HG02970 (cell line): Measurements from ENCODE around the gene SLC5A11.
"Not testable (repeated sequence)": the region's sequence is repeated elsewhere in the genome, so short reads cannot be mapped to it uniquely, and the experiment has no call there.

ENCODE experiments used
- ATAC-seq: cut with Tn5 transposase; IDR thresholded peaks from one replicate; pipeline ENCODE4 v1.9.1; 2021; ENCODE audit warnings: mild to moderate bottlenecking, moderate library complexity, moderate number of reproducible peaks; ENCODE audit not compliant: unreplicated experiment, low FRiP score

SLC5A11 gene

DNA sequence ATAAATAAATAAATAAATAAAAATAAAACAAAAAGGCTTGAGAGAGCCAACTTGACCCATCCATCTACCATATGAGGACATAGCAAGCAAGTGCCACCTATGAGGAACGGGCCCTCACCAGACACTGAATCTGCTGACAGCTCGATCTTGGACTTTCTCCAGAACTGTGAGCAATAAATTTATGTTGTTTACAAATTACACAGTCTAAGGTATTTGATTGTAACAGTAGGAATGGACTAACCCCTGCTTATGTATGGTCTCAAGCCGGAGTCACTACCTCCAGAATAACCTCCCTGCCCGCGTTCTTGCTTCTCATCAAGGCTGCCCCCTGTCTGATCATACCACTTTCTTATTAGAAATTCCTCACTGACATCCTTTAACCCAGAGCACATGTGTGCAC lies 9.9 kb downstream of the SLC5A11 start:
- no peak for ATAC-seq

DNA sequence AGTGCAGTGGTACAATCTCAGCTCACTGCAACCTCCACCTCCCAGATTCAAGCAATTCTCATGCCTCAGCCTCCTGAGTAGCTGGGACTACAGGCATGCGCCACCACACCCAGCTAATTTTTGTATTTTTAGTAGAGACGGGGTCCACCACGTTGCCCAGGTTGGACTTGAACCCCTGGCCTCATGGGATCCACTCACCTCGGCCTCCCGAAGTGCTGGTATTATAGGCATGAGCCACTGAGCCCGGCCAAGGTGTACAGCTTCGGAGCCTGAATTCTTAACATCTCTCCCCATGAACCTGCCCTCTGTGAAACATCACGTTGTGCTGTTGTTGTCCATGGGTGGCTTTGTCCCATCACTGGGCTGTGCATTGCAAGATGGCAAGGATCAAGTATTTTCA lies 11.1 kb downstream of the SLC5A11 start:
- ATAC-seq = not testable (repeated sequence)

DNA sequence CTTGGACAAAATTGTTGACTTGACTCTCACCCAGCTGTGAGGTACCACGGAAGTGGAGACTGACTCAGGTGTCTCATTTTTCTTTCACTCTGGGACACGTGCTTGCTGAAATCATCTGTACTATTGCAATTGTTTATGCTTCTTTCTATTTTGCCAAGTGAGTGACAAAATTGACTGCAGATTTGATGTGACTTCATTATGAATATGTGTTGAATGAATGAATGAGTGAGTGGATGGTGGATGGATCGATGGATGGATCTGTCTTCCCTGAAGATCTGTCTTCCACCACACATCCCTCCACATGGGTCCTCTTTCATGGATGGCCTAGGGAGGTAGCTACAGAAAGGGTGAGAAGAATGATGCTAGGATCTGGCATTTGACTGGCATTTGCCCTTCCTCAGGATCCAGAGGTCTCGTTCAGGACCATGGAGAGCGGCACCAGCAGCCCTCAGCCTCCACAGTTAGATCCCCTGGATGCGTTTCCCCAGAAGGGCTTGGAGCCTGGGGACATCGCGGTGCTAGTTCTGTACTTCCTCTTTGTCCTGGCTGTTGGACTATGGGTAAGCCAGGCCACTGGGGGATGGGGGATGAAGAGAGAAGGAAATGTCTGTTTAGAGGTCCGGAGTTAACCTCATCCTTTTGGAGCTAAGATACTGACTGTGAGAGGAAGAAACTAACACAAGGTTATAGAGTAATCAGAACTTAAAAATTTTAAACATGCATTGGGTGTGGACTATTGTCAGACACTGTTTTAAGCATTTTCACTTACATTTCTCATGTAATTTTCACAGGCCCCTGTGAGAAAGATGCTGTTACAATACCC lies 12.7 kb downstream of the SLC5A11 start:
- no peak for ATAC-seq

DNA sequence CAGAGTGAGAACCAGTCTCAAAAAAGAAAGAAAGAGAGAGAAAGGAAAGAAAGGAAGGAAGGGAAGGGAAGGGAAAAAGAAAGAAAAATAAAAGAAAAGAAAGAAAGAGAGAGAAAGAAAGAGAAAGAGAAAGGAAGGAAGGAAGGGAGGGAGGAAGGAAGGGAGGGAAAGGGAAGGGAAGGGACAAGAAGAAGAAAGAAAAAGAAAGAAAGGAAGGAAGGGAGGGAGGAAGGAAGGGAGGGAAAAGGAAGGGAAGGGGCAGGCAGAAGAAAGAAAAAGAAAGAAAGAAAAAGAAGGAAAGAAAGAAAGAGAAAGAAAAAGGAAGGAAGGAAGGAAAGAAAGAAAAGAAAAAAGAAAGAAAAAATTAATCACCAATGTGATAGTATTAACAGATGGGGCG lies 15.7 kb downstream of the SLC5A11 start:
- no peak for ATAC-seq

DNA sequence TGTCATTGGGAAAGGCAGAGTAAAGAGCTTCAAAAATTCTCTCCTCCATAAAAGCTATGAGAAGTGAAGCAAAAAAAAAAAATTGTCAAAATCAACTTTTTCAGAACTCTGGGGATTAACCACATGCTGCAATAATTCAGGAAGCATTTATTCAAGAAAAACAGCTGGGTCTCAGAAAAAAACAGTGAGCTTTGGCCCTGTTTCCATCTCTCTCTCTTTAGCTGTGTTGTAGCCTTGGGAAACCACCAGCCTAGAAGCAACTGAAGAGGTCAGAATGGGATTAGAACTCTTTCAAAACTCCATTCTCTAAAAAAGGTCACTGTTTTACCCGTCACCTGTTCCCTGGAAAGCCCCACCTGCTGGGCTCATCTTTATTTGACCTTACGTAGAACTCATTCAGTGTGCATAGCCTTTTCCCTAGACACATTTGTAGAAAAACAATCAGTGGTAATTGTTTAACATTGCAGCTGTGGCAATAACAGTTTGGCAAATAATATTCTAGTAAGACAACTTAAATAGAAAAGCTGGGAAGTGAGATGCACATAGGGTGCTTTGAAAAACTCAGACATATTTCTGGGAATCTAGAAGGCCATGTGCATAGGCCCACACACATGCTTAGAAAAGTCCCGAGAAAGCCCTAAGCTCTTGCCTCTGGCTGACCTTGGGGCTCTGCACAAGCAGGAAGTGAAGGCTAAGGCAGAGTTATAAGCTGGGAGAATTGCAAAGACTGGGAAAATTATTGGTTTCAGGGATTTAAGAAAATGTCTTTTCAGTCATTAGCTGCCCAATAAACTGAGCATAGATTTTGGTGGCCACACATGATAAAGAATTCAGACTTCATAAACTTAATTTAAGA lies 18.0 kb downstream of the SLC5A11 start:
- ATAC-seq = no peak

DNA sequence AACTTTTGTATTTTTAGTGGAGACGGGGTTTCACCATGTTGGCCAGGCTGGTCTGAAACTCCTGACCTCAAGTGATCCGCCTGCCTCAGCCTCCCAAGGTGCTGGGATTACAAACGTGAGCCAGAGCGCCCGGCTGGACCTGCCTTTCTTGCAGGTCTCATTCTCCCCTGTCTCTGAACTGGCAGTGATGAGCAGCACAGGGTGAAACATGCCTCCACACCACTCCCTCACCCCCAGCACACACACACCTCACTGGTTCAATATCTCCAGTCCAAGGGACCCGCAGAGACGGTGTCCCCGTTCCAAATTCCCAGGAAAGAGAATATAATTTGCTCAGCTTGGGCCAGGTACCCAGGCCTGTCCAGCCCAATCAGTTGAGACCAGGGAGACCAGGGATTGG lies 23.3 kb downstream of the SLC5A11 start:
- ATAC-seq = no peak

DNA sequence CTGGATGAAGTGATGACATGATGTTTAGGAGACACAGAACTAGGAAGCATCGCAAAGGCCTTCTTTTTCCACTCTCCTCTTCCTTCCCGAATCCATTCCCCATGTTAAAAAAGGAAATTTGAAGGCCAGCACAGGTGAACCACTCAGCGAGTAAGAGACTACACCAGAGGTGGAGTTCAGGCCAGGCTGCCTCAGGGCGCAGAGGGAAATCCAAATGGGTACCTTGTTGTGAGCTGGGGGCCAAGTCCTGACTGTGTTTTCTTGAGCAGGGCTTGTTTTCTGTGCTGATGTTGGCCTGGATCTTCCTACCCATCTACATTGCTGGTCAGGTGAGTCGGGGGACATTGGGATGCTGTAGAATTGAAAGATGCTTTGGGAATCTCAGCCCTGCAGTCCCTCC lies 26.1 kb downstream of the SLC5A11 start:
- ATAC-seq = no peak

DNA sequence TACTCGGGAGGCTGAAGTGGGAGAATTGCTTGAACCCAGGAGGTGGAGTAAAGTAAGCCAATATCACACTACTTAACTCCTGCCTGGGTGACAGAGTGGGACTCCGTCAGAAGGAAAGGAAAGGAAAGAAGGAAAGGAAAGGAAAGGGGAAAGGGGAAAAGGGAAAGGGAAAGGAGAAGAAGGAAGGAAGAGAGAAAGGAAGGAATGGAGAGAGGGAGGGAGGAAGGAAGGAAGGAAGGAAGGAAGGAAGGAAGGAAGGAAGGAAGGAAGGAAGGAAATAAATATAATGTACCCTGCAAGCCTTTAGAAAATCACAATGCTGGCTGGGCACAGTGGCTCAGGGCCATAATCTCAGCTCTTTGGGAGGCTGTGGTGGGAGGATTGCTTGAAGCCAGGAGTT lies 27.3 kb downstream of the SLC5A11 start:
- ATAC-seq = no peak

DNA sequence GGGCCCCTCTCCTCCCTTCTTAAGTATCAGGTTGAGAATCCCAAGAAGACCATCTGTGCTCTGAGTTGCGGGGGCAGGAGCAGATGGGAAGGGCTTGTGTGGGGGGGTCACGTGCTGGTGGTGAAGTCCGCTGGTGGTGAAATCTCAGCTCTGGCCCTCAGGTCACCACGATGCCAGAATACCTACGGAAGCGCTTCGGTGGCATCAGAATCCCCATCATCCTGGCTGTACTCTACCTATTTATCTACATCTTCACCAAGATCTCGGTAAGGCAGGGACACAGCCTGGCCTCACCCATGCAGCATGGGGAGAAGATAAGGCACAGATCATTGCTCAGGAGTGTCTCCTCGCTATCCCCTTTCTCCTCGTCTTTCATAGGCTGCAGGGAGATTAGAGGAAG lies 29.7 kb downstream of the SLC5A11 start:
- ATAC-seq = no peak

DNA sequence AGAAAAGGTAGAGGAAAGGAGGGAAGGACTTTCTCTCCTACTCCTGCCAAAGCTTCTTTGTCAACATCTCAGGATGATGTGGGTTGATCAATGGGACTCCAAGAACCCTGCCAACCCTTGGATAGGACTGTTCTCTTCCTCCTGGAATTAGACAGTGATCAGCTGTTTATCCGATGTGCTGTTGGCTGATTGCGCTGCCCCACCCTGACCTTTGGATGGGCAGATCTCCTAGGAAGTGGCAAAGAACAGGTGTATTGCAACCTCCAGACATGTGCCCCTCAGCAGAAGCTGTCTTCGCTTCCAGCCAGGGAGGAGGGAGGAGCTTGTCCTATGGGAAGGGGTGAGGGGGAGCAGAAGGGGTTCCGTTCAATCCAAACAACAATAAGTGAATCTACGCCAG lies 30.5 kb downstream of the SLC5A11 start:
- ATAC-seq = no peak

DNA sequence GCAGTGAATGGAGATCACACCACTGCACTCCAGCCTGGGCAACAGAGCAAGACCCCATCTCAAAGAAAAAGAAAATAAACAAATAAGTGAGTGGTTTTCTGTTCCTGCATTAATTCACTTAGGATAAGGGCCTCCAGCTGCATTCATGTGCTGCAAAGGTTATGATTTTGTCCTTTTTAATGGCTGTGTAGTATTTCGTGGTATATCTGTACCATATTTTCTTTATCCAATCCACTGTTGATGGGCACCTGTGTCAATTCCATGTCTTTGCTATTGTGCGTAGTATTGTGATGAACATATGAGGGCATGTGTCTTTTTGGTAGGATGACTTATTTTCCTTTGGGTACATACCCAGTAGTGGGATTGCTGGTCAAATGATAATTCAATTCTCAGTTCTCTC lies 33.9 kb downstream of the SLC5A11 start:
- no peak for ATAC-seq

DNA sequence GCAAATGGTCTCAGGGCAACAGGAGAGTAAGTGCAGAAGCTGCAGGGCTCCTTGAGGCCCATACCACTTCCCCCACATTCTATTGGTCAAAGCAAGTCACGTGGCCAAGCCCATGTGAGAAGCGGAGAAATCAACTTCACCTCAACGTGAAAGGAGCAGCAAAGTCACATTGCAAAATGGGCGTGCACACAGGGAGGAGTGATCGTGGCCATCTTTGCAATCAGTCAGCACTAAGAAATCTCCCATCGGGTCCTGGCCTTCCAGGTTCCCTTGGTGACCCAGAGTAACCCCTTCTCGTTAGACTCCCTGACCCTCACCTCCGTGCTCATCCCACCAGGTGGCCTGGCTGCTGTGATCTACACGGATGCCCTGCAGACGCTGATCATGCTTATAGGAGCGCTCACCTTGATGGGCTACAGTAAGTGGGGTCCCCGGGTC lies 38.0 kb downstream of the SLC5A11 start:
- ATAC-seq = no peak

DNA sequence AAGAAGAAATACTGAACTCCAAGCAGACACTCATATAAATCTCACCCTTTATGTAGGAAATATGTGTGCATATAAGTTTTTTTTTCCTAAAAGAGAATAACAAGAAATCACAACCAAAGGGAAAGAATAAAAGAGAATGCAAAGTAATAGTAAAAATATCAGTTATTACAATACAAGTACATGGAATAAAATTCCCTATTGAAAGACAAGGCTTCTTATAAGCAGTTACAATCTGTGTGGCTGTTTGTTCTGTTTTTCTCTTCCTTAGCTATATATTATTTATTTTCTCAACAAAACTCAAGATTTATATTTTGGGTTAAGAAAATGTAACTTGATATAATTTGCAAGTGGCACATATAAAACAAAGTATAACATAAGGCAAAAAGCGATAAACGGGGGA lies 41.7 kb downstream of the SLC5A11 start:
- no peak for ATAC-seq

DNA sequence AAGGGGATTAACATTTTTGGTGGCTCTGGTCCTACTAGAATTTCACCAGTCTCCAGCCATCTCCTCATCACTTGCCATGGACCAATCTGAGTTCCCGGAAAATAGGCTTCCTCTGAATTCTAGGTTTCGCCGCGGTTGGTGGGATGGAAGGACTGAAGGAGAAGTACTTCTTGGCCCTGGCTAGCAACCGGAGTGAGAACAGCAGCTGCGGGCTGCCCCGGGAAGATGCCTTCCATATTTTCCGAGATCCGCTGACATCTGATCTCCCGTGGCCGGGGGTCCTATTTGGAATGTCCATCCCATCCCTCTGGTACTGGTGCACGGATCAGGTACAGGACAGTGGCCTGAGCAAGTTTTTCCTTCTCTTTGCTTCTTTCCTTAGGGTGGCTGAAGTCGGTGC lies 45.0 kb downstream of the SLC5A11 start:
- no peak for ATAC-seq

DNA sequence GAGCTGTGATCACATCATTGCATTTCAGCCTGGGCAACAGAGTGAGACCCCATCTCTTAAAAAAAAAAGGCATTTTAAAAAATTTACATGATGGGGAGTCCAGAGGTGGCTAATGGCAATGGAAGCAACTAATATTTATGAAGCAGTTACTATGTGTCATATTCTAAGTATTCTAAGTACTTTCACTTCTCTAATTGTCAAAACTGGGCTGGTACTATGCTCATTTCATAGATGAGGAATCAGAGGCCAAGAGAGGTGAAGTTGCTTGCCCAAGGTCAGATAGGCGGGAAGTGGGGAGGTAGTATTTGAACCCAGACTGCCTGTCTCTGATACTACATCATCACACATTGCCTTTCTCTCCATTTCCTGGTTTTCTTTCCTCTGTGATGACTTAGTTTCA lies 50.7 kb downstream of the SLC5A11 start:
- no peak for ATAC-seq

DNA sequence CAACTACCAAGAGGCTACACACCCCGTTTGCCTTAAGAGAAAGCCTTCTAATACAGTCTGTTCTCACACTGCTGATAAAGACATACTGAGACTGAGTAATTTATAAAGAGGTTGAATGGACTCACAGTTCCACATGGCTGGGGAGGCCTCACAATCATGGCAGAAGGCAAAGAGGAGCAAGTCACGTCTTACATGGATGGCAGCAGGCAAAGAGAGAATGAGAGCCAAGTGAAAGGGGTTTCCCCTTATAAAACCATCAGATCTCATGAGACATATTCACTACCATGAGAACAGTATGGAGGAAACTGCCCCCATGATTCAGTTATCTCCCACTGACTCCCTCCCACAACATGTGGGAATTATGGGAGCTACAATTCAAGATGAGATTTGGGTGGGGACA lies 51.8 kb downstream of the SLC5A11 start:
- not testable (repeated sequence) for ATAC-seq

DNA sequence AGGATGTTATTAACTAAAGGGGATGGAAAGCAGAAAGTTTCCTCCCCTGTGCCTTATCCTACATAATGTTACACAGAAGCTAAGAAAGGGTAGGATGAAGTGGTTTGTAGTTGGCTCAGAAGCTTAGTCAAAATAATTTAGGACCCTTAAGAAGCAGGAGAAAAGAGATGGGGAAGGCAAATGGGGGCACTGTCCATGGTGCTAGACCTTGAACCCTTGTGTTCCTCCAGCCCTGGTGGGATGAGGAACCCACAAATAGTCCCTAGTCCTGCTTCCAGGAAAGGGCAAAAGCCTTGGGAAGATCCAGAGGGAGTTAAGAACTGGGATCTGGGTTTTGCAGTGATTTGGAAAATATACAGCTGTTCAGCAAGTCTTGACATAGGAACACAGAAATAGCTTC lies 54.5 kb downstream of the SLC5A11 start:
- no peak for ATAC-seq

DNA sequence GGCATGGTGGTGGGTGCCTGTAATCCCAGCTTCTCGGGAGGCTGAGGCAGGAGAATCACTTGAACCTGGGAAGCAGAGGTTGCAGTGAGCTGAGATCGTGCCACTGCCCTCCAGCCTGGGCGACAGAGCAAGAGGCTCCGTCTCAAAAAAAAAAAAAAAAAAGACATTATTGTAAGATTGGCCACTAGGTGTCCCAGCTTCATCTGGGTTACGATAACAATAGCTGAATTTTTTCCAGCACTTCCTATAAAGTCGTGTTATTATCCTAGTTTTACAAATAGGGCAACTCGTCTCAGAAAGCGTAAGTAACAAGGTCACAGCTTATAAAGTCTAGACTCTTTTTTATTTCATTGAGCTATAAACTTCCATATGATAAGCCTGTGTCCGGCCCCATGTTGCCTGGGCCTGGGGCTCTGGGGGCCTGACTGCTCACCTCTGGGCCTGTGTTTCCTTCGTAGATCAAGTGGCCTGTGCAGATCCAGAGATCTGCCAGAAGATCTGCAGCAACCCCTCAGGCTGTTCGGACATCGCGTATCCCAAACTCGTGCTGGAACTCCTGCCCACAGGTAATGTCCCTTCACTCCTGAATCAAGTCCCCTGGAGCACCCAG lies 60.5 kb downstream of the SLC5A11 start:
- ATAC-seq = no peak

DNA sequence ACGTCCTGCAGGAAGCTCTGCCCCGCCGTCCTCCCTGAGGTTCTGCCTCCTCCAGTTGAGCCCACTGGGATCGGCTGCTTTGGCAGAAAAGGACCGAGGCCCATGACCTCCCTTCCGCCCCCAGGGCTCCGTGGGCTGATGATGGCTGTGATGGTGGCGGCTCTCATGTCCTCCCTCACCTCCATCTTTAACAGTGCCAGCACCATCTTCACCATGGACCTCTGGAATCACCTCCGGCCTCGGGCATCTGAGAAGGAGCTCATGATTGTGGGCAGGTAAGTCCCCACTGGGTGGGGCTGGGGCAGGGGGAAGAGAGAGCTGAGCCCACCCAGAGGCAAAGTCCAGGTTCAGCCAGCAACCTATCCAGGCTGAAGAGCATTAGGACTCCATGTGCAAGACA lies 61.1 kb downstream of the SLC5A11 start:
- ATAC-seq = no peak

DNA sequence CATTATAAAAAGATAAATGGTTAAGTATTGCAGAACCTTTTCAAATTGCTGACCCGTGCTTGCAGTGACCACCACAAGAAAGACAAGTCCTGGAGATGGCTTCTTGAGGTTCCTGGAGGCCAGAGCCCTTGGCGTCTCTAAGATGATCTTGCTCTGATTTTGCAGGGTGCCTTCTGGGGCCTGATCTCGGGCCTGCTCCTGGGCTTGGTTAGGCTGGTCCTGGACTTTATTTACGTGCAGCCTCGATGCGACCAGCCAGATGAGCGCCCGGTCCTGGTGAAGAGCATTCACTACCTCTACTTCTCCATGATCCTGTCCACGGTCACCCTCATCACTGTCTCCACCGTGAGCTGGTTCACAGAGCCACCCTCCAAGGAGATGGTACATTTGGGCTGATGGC lies 63.0 kb downstream of the SLC5A11 start:
- no peak for ATAC-seq

DNA sequence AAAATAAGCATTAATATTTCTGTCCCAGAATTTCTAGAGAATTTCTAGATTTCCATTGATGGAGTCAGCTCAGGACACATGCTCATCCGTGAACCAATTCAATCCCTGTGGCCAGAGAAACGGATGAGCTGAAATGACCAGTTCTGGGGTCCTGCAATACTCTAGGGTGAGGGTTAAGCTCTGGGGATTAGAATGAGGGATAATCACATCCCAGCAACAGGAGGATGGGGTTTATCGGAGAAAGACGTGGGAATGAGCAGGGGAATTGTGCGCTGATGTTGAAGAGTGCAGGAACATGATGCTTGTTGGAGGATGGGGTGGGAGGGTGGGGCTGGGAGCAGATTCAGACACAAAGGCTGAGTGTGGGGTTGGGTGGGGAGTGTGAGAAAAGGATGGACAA lies 64.1 kb downstream of the SLC5A11 start:
- no peak for ATAC-seq
